Measurements from ENCODE around the gene GAPDHS. TPM values are rescaled to one million over a fixed set of nuclear protein-coding genes. Genes with fewer than 3 reads are reported as not detected.

GAPDHS gene
- total and polyA plus RNA-seq, 2 of the 13 experiments (the other 11 are each of a cell fraction or from before 2014, with no cell fraction given), result not detected

DNA sequence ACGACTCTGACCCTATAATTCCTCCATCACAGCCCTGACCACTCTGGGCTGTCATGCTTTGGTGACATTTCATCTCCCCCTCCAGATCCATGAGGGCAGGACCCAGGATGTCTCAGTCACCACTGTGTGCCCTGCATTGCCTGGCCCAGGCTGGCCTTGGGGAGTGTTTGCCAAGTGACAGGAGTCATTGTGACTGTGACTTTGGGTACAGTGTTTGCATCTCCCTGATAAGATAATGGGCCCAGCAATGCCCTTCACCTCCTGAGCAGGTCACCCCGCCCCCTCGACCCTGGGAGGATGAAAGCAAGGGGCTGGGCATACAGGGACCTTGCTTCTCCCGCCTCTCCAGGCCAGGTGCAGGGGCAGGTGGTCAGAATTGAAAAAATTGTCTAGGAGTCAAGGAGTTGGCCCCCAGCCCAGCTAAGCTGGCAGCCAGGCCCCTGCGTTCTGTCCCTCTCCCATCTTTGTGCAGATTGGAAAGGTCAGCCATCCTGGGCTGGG is 36.1 kb downstream of the GAPDHS start (continued):
- TF ChIP-seq, protein P1, sequence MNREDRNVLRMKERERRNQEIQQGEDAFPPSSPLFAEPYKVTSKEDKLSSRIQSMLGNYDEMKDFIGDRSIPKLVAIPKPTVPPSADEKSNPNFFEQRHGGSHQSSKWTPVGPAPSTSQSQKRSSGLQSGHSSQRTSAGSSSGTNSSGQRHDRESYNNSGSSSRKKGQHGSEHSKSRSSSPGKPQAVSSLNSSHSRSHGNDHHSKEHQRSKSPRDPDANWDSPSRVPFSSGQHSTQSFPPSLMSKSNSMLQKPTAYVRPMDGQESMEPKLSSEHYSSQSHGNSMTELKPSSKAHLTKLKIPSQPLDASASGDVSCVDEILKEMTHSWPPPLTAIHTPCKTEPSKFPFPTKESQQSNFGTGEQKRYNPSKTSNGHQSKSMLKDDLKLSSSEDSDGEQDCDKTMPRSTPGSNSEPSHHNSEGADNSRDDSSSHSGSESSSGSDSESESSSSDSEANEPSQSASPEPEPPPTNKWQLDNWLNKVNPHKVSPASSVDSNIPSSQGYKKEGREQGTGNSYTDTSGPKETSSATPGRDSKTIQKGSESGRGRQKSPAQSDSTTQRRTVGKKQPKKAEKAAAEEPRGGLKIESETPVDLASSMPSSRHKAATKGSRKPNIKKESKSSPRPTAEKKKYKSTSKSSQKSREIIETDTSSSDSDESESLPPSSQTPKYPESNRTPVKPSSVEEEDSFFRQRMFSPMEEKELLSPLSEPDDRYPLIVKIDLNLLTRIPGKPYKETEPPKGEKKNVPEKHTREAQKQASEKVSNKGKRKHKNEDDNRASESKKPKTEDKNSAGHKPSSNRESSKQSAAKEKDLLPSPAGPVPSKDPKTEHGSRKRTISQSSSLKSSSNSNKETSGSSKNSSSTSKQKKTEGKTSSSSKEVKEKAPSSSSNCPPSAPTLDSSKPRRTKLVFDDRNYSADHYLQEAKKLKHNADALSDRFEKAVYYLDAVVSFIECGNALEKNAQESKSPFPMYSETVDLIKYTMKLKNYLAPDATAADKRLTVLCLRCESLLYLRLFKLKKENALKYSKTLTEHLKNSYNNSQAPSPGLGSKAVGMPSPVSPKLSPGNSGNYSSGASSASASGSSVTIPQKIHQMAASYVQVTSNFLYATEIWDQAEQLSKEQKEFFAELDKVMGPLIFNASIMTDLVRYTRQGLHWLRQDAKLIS (CRISPR knock-in tag; IDR thresholded peaks at IDR 0.05), result no peak
- no peak for TF ChIP-seq ZNF496 (CRISPR knock-in tag; IDR thresholded peaks at IDR 0.05; ENCODE audit: insufficient replicate concordance)
- no peak; the same call in 1 of the 2 replicates for TF ChIP-seq SRY (CRISPR knock-in tag; IDR thresholded peaks at IDR 0.05)
- 0 out of 2 replicates have a peak, but pooled peaks have one; percentile 43 for TF ChIP-seq ZKSCAN8 (CRISPR knock-in tag; IDR thresholded peaks at IDR 0.05; ENCODE audit: borderline replicate concordance)
- TF ChIP-seq, protein P2, sequence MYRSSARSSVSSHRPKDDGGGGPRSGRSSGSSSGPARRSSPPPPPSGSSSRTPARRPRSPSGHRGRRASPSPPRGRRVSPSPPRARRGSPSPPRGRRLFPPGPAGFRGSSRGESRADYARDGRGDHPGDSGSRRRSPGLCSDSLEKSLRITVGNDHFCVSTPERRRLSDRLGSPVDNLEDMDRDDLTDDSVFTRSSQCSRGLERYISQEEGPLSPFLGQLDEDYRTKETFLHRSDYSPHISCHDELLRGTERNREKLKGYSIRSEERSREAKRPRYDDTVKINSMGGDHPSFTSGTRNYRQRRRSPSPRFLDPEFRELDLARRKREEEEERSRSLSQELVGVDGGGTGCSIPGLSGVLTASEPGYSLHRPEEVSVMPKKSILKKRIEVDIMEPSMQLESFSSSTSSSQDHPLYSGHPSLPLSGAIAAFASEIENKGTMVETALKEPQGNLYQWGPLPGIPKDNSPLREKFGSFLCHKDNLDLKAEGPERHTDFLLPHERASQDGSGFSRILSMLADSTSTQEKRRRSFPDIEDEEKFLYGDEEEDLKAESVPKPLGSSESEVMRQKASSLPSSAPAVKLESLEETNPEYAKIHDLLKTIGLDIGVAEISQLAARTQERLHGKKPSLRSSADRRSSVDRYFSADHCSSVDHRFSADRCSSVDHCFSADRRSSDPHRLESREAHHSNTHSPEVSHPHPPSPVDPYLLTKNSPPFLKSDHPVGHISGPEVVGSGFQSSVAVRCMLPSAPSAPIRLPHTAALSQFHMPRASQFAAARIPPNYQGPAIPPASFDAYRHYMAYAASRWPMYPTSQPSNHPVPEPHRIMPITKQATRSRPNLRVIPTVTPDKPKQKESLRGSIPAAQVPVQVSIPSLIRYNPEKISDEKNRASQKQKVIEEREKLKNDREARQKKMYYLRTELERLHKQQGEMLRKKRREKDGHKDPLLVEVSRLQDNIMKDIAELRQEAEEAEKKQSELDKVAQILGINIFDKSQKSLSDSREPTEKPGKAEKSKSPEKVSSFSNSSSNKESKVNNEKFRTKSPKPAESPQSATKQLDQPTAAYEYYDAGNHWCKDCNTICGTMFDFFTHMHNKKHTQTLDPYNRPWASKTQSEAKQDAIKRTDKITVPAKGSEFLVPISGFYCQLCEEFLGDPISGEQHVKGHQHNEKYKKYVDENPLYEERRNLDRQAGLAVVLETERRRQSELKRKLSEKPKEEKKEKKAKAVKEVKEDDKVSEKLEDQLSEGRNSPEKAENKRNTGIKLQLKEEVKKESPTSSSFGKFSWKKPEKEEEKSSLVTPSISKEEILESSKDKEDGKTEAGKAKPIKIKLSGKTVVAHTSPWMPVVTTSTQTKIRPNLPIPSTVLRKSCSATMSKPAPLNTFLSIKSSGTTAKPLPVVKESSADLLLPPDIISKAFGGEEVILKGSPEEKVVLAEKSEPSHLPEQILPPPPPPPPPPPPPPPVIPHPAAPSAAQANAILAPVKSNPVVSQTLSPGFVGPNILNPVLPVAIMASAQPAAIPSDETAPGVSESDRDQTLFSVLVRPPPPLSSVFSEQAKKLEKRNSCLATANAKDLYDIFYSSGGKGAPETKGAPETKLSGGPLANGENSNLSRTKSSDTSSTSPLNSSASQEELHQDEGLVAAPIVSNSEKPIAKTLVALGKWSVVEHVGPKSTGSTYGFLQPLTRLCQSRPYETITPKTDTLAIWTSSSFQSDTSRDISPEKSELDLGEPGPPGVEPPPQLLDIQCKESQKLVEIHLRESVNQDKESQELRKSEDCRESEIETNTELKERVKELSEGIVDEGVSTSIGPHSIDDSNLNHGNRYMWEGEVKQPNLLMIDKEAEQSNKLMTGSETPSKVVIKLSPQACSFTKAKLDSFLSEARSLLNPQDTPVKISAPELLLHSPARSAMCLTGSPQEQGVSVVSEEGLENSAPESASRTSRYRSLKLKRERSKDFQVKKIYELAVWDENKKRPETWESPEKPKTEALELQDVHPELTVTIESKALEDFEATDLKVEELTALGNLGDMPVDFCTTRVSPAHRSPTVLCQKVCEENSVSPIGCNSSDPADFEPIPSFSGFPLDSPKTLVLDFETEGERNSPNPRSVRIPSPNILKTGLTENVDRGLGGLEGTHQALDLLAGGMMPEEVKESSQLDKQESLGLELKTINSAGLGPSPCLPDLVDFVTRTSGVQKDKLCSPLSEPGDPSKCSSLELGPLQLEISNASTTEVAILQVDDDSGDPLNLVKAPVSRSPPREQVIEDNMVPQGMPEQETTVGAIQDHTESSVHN (CRISPR knock-in tag; IDR thresholded peaks at IDR 0.05), result no peak
- TF ChIP-seq ZNF282 (IDR thresholded peaks at IDR 0.05; ENCODE audit: partially characterized antibody), result no peak
- peak; percentile 85 for TF ChIP-seq FOXO1 (CRISPR knock-in tag; IDR thresholded peaks at IDR 0.05)
- TF ChIP-seq ZFYVE20 (CRISPR knock-in tag; IDR thresholded peaks at IDR 0.05; ENCODE audit: borderline replicate concordance, low read depth), result no peak
- no peak for TF ChIP-seq ZNF556 (CRISPR knock-in tag; IDR thresholded peaks at IDR 0.05; ENCODE audit: borderline replicate concordance)
- TF ChIP-seq FOXJ3 (CRISPR knock-in tag; IDR thresholded peaks at IDR 0.05; ENCODE audit: borderline replicate concordance), result peak; percentile 36; the same call in 1 of the 2 replicates
- TF ChIP-seq ZNF567 (CRISPR knock-in tag; IDR thresholded peaks at IDR 0.05; ENCODE audit: borderline replicate concordance), result no peak
- TF ChIP-seq SALL2 (CRISPR knock-in tag; IDR thresholded peaks at IDR 0.05), result no peak
- TF ChIP-seq SKI (IDR thresholded peaks at IDR 0.05; ENCODE audit: partially characterized antibody), result peak; percentile 45
- TF ChIP-seq MZF1 (CRISPR knock-in tag; IDR thresholded peaks at IDR 0.05; ENCODE audit: borderline replicate concordance), result no peak
- no peak for TF ChIP-seq SSRP1 (CRISPR knock-in tag; IDR thresholded peaks at IDR 0.05)
- TF ChIP-seq MXI1 (IDR thresholded peaks at IDR 0.05; ENCODE audit: borderline replicate concordance, low read depth, low read length), result no peak
- TF ChIP-seq, protein P3, sequence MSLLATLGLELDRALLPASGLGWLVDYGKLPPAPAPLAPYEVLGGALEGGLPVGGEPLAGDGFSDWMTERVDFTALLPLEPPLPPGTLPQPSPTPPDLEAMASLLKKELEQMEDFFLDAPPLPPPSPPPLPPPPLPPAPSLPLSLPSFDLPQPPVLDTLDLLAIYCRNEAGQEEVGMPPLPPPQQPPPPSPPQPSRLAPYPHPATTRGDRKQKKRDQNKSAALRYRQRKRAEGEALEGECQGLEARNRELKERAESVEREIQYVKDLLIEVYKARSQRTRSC (CRISPR knock-in tag; IDR thresholded peaks at IDR 0.05; ENCODE audit: low read depth), result no peak
